GM12873 (cell line): Measurements from ENCODE around the gene ADIPOQ.

Source experiments
- TF ChIP-seq, protein P1 (sequence below): IDR thresholded peaks from 2 replicates; pipeline ENCODE4 v1.5.1; 2012; ENCODE audit warnings: low read depth, mild to moderate bottlenecking, moderate library complexity, low read length, control low read depth; ENCODE audit not compliant: insufficient read depth; ENCODE audit errors: missing control alignments

ADIPOQ gene

DNA sequence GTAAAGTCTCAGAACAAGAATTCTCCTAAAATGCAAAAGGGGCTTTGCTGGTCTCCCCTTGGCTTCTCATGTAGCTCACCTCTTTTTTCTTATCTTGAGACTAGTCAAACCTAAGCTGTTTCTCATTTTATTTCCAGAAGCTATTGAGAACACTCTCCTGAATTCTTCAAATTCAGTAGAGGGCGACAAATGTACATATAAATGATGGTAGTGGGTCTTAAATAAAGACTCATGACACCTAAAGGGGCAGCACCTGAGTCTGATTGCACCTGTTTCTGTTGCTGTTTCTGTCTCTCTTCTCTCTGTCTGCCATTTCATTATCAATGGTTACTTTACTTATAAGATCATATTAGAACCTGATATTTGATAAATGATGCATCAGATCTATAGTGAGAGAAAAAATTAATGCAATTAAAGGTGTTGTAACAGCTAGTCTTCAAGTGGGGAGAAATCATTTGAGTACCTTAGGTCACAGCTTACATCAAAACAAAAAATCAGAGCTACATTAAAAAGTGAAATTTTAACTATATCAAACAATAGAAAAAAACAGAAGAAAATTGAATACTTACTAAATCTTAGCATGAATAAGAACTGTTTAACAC is 7.0 kb downstream of the ADIPOQ start:
- TF ChIP-seq, protein P1, sequence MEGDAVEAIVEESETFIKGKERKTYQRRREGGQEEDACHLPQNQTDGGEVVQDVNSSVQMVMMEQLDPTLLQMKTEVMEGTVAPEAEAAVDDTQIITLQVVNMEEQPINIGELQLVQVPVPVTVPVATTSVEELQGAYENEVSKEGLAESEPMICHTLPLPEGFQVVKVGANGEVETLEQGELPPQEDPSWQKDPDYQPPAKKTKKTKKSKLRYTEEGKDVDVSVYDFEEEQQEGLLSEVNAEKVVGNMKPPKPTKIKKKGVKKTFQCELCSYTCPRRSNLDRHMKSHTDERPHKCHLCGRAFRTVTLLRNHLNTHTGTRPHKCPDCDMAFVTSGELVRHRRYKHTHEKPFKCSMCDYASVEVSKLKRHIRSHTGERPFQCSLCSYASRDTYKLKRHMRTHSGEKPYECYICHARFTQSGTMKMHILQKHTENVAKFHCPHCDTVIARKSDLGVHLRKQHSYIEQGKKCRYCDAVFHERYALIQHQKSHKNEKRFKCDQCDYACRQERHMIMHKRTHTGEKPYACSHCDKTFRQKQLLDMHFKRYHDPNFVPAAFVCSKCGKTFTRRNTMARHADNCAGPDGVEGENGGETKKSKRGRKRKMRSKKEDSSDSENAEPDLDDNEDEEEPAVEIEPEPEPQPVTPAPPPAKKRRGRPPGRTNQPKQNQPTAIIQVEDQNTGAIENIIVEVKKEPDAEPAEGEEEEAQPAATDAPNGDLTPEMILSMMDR, result peak; percentile 32

DNA sequence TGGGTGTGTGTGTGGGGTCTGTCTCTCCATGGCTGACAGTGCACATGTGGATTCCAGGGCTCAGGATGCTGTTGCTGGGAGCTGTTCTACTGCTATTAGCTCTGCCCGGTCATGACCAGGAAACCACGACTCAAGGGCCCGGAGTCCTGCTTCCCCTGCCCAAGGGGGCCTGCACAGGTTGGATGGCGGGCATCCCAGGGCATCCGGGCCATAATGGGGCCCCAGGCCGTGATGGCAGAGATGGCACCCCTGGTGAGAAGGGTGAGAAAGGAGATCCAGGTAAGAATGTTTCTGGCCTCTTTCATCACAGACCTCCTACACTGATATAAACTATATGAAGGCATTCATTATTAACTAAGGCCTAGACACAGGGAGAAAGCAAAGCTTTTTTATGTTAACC is 10.5 kb downstream of the ADIPOQ start:
- TF ChIP-seq, protein P1, result no peak

DNA sequence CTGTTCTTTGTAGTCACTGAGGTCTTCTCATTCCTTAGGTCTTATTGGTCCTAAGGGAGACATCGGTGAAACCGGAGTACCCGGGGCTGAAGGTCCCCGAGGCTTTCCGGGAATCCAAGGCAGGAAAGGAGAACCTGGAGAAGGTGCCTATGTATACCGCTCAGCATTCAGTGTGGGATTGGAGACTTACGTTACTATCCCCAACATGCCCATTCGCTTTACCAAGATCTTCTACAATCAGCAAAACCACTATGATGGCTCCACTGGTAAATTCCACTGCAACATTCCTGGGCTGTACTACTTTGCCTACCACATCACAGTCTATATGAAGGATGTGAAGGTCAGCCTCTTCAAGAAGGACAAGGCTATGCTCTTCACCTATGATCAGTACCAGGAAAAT is 11.6 kb downstream of the ADIPOQ start:
- TF ChIP-seq, protein P1, result no peak

DNA sequence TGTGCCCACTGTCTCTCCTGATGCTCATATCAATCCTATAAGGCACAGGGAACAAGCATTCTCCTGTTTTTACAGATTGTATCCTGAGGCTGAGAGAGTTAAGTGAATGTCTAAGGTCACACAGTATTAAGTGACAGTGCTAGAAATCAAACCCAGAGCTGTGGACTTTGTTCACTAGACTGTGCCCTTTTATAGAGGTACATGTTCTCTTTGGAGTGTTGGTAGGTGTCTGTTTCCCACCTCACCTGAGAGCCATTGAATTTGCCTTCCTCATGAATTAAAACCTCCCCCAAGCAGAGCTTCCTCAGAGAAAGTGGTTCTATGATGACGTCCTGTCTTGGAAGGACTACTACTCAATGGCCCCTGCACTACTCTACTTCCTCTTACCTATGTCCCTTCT is 12.4 kb downstream of the ADIPOQ start:
- TF ChIP-seq, protein P1, result no peak

DNA sequence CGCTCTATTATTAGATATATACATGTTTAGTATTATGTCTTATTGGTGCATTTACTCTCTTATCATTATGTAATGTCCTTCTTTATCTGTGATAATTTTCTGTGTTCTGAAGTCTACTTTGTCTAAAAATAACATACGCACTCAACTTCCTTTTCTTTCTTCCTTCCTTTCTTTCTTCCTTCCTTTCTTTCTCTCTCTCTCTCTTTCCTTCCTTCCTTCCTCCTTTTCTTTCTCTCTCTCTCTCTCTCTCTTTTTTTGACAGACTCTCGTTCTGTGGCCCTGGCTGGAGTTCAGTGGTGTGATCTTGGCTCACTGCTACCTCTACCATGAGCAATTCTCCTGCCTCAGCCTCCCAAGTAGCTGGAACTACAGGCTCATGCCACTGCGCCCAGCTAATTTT is 15.2 kb downstream of the ADIPOQ start:
- TF ChIP-seq, protein P1, result no peak

DNA sequence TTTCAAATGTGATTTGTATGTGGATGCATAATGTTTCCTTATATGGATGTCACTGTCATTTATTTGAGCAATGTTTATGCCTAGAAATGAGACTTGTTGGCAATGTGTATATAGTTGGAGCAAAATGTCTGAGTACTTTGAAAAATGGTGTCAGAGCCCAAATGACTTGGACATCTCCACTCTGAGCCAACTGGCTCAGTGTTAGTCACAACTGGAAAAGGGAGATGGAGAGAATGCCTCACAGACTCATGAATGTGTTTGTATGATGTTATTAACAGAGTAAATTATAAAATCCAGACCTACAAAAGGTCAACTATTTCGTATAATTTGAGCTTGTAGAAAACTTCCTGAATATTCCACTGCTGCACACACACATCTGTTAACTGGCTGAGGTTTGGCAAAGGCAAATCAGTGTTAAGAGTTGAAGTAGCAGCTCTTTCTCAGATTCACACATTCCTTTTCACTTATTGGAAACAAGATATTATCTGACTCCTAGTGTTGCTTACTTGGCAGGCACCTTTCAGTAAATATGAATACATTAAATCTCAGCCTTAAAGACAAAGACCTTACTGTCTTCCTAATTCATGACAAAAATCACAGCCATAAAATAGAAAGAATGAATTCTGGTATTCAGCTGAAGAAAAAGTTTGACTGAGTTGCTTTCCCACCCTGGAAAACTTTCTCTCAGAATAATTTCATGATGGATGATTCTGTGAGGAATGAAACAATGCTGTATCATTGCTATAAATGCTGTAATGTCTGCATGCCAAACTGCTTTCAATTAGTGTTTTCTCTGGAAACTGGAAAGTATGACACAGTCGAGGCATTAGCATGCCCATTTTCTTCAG is 27.0 kb downstream of the ADIPOQ start:
- TF ChIP-seq, protein P1, result no peak

DNA sequence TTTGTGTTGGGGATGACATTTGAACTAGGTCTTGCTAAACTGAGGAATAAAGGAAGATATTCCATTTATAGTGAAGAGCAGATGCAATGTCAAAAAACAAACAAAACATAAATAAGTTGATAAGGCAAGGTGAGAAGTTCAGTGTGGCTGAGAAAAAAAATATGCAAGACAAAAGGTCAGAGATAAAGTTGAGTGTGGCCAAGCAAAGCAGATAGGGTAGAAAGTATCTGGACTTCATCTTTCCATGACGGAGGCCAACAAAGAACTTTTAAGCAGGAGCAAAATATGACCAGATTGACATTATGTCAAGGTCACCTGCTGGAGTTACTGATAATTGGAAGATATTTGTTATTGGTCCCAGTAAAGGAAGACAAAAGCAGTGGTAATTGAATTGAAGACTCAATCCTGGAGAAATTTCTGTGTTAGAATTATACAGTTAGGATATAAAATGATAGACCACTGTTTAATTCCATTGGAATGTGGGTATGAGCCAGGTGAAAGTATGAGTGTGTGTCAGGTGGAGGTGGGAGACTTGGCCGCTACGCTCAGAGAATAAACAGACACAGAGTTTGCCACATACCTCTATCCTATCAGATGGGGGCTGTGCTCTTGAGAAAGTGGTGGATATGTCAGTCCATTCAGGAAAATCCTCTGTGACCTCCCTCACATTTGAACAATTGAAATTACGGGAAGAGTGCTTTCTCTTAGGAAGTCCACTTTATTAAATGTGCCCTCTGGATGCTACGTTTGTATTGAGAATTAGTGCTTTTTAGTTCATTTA is 28.1 kb downstream of the ADIPOQ start:
- TF ChIP-seq, protein P1, result no peak
